Fibroblast of gingiva (primary cell): ENCODE data around the gene SREBF1.

Experiments used
- DNase-seq: peaks from one replicate; pipeline ENCODE4 v3.0.0-alpha.2; 2011; ENCODE audit warnings: low read depth

Gene SREBF1

DNA sequence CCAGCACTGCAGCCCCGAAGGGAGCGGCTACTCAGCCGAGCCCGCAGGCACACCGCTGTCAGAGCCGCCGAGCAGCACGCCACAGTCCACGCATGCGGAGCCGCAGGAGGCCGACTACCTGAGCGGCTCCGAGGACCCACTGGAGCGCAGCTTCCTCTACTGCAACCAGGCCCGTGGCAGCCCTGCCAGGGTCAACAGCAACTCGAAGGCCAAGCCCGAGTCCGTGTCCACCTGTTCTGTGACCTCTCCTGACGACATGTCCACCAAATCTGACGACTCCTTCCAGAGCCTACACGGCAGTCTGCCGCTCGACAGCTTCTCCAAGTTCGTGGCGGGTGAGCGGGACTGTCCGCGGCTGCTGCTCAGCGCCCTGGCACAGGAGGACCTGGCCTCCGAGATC is 42.4 kb downstream of the SREBF1 start:
- DNase-seq = no peak

DNA sequence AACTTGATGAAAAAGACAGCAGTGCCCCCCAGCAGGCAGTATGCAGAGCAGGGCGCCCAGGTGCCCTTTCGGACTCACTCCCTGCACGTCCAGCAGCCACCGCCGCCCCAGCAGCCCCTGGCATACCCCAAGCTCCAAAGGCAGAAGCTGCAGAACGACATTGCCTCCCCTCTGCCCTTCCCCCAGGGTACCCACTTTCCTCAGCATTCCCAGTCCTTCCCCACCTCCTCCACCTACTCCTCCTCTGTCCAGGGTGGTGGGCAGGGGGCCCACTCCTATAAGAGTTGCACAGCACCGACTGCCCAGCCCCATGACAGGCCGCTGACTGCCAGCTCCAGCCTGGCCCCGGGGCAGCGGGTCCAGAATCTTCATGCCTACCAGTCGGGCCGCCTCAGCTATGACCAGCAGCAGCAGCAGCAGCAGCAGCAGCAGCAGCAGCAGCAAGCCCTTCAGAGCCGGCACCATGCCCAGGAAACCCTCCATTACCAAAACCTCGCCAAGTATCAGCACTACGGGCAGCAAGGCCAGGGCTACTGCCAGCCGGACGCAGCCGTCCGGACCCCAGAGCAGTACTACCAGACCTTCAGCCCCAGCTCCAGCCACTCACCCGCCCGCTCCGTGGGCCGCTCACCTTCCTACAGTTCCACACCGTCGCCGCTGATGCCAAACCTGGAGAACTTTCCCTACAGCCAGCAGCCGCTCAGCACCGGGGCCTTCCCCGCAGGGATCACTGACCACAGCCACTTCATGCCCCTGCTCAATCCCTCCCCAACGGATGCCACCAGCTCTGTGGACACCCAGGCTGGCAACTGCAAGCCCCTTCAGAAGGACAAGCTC is 43.2 kb downstream of the SREBF1 start:
- no peak for DNase-seq

DNA sequence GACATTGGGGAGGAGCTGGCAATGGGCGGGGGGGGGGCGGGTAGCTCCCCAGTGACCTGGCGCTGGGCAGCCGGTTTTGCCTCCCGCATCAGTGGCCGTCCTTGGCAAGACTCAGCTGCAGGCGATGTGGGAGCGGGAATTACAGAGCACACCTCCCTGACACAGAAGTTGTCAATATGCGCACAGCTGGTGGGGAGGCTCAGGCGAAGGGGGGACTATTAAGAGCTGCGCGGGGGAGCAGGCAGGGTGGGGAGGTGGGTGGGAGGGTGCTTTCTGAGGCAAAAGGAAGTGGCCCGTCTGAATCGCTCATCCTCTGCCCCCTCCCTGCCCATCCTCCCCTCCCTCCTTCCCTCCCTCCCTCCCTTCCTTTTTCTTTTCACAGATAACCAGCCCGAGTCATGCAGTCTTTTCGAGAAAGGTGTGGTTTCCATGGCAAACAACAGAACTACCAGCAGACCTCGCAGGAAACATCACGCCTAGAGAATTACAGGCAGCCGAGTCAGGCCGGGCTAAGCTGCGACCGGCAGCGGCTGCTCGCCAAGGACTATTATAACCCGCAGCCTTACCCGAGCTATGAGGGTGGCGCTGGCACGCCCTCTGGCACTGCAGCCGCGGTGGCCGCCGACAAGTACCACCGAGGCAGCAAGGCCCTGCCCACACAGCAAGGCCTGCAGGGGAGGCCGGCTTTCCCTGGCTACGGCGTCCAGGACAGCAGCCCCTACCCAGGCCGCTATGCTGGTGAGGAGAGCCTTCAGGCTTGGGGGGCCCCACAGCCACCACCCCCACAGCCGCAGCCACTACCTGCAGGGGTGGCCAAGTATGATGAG is 44.0 kb downstream of the SREBF1 start:
- no peak for DNase-seq

DNA sequence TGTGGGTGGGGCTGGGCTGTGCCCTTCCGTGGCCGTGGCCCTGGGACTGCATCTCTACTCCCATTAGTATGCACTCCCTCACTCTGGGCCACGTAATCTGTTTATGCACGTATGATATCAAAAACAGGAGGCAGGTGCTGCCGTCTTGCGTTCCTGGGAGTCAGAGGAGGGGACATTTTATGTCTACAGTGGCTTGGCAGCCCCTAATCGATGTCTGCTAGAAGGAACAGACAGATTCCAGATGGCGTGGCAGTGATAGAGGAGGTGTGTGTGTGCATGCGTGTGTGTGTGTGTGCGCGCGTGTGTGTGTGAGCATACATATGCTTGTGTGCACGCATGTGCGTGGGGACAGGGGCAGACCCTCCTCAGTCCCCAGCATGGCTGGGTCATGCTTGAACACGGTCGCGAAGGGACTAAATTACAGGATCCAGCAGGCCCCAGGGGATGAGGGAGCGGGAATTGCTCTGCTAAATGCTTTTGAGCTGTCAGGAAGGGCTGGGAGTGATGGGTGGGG is 44.7 kb downstream of the SREBF1 start:
- DNase-seq = no peak

DNA sequence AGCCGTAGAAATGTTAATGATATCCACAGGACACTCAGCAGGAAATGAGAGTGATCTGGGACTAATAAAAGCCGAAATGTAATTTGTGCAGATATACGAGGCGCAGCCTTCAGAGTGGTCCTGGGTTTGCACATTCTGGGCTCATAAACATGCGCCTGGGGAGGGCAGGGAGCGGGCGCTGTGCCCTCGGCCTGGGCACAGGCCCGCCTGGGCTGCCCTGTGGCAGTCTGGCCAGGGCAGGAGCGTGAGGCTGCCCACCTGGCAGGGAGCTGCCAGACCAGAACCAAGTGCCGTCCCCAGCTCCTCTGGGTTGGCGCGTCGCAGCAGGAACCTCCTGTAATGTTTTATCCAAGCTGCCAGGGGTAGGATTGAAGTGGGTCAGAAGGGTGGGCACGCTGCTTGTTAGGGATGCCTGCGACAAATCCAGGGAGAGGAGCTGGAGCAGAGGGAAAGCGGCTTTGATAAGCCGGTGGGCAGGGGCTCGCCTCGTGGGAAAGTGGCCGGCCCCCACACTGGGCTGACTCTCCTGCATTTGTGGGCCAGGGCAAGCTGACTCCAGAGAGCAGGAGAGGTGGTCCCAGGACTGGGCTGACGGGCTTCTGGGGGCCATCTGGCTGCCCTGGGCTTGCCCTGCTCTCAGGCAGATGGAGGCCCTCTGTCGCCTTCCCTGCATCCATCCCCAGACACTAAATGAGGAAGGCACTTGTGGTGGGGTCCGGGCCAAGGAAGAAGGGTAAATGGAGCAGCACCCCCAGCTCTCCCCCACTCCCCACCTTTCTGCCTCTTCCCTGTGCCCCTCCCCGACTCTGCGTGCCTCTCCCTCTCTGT is 45.9 kb downstream of the SREBF1 start:
- no peak for DNase-seq

DNA sequence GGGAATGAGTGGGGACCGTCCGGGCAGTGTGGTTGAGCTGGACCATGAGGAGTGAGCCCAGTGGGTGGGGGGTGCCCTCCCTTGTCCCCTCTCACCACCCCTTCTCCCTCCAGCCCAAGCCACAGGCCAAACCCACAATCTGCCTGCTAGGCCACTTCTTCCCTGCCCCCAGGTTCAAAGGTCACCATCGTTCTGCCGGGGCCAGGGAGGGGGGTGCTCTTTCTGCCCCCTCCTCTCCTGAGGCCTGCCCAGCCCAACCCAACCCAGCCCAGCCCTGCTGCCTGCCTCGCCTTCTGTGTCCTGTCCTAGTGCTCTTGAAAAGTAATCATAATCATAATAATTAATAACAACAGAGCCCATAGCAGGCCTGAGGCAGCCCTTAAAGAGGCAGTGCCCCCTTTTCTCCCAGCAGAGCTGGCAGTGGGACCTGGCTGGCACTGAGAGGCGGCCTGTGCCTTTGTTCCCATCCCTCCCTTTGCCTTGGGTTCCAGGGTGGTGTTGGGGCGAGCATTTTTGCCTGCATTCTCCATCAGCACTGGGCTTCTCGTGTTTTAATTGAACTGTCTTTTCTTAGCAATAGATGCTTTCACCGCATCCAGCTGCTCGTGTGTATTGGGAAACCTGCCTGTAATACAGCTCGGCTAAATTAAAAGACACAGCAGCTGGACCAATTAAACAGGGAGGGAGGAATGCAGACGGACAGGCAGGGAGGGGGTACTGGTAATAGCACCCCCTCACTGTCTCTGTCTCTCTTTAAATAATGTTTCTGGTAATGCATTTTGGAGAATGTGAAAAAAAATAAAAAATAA is 46.8 kb downstream of the SREBF1 start:
- no peak for DNase-seq

DNA sequence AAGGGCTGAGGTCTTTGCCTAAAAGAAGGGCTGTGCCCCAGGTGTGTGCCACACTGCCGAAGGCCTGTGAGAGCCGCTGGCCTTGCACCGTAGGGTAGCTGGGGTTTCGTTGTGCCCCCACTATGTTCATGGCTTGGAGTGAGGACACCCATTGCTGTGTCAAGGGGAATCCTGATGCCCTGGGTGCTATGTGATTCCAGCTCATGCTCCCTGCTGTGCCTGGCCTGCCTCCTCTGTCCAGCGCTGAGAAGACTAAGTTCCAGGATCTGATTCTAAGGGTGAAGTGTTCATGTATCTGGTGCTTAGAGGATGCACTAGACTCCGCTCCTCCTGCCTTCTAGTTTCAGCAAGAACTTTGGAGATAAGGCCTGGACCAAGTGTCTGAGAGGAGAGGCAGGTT is 47.4 kb downstream of the SREBF1 start:
- DNase-seq = no peak

- DNase-seq = no peak
Measured at GRCh38 chr17:17788967-17789366, 47.8 kb downstream of the SREBF1 start.

GRCh38 chr17:17787568-17787967 is 49.2 kb downstream of the SREBF1 start:
- no peak for DNase-seq

DNA sequence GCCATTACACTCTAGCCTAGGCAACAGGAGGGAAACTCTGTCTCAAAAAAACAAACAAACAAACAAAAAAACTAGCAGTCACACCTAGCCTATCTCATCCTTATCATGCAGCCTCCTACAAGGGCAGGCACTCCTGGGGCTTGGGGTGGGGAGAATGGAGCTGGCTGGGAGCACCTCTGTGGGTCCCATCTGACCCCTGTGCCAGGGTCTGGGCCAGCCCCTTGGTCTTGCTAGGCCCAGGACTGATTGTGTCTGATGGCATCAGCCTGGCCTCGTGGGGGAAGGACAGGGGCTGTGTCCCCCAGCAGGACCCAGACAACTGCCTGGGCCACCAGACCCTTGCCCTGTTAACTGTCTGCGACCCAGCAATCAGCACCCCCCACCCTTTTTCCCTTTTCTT is 49.8 kb downstream of the SREBF1 start:
- no peak for DNase-seq

- DNase-seq = no peak
Measured at GRCh38 chr17:17785407-17785806, 51.4 kb downstream of the SREBF1 start.

DNA sequence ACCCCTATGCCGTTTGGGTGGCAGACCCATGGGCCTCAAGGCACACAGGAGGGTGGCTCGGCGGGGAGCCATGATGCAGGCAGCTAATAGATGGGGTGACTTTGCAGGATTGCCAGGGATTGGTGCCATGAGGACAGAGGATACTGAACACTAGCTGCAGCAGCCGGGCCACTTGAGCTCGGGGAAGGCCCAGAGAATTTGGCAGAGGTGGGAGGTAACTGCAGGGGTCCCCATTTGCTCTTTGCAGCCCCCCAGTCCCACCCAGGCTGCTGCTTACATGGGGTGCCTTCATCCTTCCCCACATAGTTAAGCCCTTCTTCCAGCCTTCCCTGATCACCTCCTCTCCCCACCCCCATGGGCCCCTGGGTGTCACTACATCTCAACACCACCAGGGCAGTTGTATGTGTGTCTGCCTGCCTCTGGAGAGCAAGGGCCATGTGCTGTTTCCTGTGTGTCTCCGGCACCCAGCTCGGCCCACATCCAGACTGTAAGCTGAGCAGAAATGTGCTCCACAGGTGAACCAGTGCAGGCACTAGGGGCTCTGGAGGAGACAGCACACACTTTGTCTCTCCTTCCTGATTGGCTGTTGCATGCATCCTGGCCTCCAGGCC is 52.0 kb downstream of the SREBF1 start:
- no peak for DNase-seq

- DNase-seq = peak; percentile 39
Measured at GRCh38 chr17:17783825-17784656, 52.7 kb downstream of the SREBF1 start.

DNA sequence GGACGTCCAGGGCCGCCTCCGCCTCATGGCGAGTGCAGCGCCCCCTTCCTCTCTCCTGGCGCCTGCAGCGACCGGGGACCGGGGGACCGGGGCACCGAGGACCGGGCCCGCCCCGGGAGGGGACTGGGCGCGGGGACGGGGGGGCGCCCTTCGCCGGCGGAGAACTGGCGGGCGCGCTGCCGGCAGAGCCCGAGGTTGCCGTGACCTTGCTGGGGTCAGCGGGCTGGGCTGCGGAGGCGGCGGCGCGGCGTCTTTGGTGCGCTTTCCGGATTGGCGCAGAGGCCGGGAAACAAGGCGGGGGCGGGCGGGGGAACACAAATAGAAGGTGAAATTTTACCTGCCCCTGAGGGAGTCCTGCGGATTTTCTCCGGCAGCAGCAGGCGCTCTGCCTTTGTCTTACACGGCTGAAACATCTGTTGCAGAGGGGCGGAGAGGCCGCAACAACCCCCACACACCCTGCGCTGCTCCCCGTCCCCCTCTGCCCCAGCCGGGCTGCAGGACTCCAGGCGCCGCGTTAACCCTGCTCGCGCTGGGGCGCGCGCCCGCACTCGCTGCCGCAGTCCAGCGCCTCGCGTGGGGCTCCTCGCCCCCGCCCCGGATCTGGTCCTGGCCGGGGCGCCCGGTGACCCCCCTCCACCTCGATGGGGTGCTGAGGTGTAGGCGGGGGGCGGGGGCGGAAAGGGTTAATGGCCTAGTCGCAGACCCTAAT is 53.5 kb downstream of the SREBF1 start:
- DNase-seq = no peak

- no peak for DNase-seq
Measured at GRCh38 chr17:17782523-17783115, 54.2 kb downstream of the SREBF1 start.

- DNase-seq = peak; percentile 64
Measured at GRCh38 chr17:17781591-17782496, 54.9 kb downstream of the SREBF1 start.

DNA sequence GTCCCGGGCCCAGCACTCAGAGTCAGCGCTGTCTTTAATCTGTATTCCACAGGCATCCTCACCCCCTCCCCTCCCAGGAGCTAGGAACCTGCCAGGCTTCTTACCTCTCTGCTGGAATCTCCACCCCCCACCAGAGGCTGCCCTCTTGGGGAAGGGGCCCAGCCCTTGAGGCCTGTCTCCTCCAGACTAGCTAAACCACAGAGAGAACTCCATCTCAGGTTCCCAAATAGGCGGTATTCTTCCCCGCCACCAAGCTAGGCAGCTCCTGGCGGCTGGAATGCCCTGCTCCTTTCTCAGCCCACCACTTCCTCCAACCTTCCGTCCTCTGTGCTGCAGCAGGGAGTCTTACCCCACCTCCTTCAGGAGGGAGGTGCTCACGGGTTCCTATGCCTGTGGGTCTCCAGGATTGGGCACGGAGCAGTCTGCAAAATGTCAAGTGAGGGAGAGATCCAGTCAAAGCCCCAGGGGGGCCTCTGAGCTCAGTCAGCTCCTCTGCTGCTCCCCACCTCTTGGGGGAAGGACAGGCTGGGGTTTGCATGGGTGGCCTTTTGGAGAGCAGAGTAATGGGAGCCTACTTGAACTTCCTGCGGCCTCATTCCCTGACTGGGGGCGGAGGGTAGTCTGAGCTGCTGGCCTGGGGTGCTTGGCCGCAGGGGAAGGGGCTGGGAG is 55.7 kb downstream of the SREBF1 start:
- no peak for DNase-seq
